ENCODE results near the gene KCNT2.

Gene KCNT2

GRCh38 chr1:196387766-196388165, 220.5 kb downstream of the KCNT2 start:
- DNase-seq: no peak

GRCh38 chr1:196385109-196385508, 223.1 kb downstream of the KCNT2 start:
- no peak for DNase-seq

GRCh38 chr1:196382383-196382782, 225.9 kb downstream of the KCNT2 start:
- no peak for DNase-seq

- no peak for DNase-seq
Measured at GRCh38 chr1:196381544-196381943, 226.7 kb downstream of the KCNT2 start.

GRCh38 chr1:196380316-196380715, 227.9 kb downstream of the KCNT2 start:
- DNase-seq: no peak

GRCh38 chr1:196377811-196378210, 230.4 kb downstream of the KCNT2 start:
- DNase-seq: no peak

GRCh38 chr1:196376630-196377328, 231.5 kb downstream of the KCNT2 start:
- no peak for DNase-seq

- DNase-seq: no peak
Measured at GRCh38 chr1:196373798-196374197, 234.4 kb downstream of the KCNT2 start.

- no peak for DNase-seq
Measured at GRCh38 chr1:196372896-196373536, 235.2 kb downstream of the KCNT2 start.

- no peak for DNase-seq
Measured at GRCh38 chr1:196367838-196368237, 240.4 kb downstream of the KCNT2 start.

GRCh38 chr1:196366817-196367495, 241.3 kb downstream of the KCNT2 start:
- no peak for DNase-seq

- DNase-seq: no peak
Measured at GRCh38 chr1:196361112-196361714, 247.0 kb downstream of the KCNT2 start.

GRCh38 chr1:196357913-196358312, 250.3 kb downstream of the KCNT2 start:
- no peak for DNase-seq

- DNase-seq: no peak
Measured at GRCh38 chr1:196355206-196355786, 252.9 kb downstream of the KCNT2 start.

GRCh38 chr1:196344453-196344852, 263.8 kb downstream of the KCNT2 start:
- no peak for DNase-seq

GRCh38 chr1:196324345-196324744, 283.9 kb downstream of the KCNT2 start:
- no peak for DNase-seq

GRCh38 chr1:196323869-196324268, 284.4 kb downstream of the KCNT2 start:
- DNase-seq: no peak

- DNase-seq: no peak
Measured at GRCh38 chr1:196319301-196319700, 288.9 kb downstream of the KCNT2 start.

- no peak for DNase-seq
Measured at GRCh38 chr1:196317535-196318522, 290.4 kb downstream of the KCNT2 start.

- no peak for DNase-seq
Measured at GRCh38 chr1:196312739-196313138, 295.5 kb downstream of the KCNT2 start.

GRCh38 chr1:196309386-196309785, 298.9 kb downstream of the KCNT2 start:
- DNase-seq: no peak

GRCh38 chr1:196308176-196308575, 300.1 kb downstream of the KCNT2 start:
- DNase-seq: no peak

Measured in activated CD4-positive, alpha-beta T cell treated with anti-CD3 and anti-CD28 coated beads, Interleukin-2, amount 50 U/mL, for 4 hours (primary cell).